Activated CD4-positive, CD25-positive, alpha-beta regulatory T cell (primary cell): ENCODE measurements around the gene FANCB.

Source experiments
- DNase-seq, 4 experiments: peaks; one replicate each; lab custom pipeline; 2025; lab: John Stamatoyannopoulos, UW

Gene FANCB

GRCh38 chrX:14872851-14873675 is at the start of gene FANCB, which contains the start of gene MOSPD2:
Gene FANCB (minus strand): TSS chrX:14873069. CDS start chrX:14865510, 7,559 bp downstream.
Gene MOSPD2 (plus strand): TSS chrX:14873421. CDS start chrX:14873529, 108 bp downstream.
- DNase-seq = peak; percentile 69 to 92 (median 86)

- no peak for DNase-seq
These were observed 49.6 kb upstream of the FANCB start for GRCh38 chrX:14922437-14922836.

- DNase-seq = no peak
These were observed 47.3 kb upstream of the FANCB start for GRCh38 chrX:14920196-14920595.

GRCh38 chrX:14919407-14919806 is 46.5 kb upstream of the FANCB start:
- DNase-seq = no peak

- DNase-seq = no peak
These were observed 43.3 kb upstream of the FANCB start for GRCh38 chrX:14916017-14916674.

GRCh38 chrX:14915596-14915995 is 42.7 kb upstream of the FANCB start:
- no peak for DNase-seq

GRCh38 chrX:14913241-14913640 is 40.4 kb upstream of the FANCB start:
- DNase-seq = no peak

GRCh38 chrX:14903891-14904290 is 31.0 kb upstream of the FANCB start:
- no peak for DNase-seq

GRCh38 chrX:14902537-14902936 is 29.7 kb upstream of the FANCB start:
- DNase-seq = no peak

- DNase-seq = no peak
These were observed 26.7 kb upstream of the FANCB start for GRCh38 chrX:14899607-14900006.

GRCh38 chrX:14897042-14897441 is 24.2 kb upstream of the FANCB start:
- no peak for DNase-seq

GRCh38 chrX:14896273-14896672 is 23.4 kb upstream of the FANCB start:
- DNase-seq = no peak

- DNase-seq = no peak
These were observed 13.4 kb upstream of the FANCB start for GRCh38 chrX:14886252-14886651.

- no peak for DNase-seq
These were observed 11.8 kb upstream of the FANCB start for GRCh38 chrX:14884714-14885113.

GRCh38 chrX:14883826-14884225 is 11.0 kb upstream of the FANCB start:
- no peak for DNase-seq

GRCh38 chrX:14875624-14876023 is 2.8 kb upstream of the FANCB start:
- no peak for DNase-seq

- DNase-seq = no peak
These were observed 794 bp upstream of the FANCB start for GRCh38 chrX:14873676-14874049.

- DNase-seq = no peak
These were observed 514 bp downstream of the FANCB start for GRCh38 chrX:14872355-14872754.

GRCh38 chrX:14871767-14872166 is 1.1 kb downstream of the FANCB start:
- DNase-seq = no peak

GRCh38 chrX:14865201-14865600 is 7.7 kb downstream of the FANCB start:
- no peak for DNase-seq

- no peak for DNase-seq
These were observed 8.2 kb downstream of the FANCB start for GRCh38 chrX:14864631-14865030.

GRCh38 chrX:14851526-14851925 is 21.3 kb downstream of the FANCB start:
- no peak for DNase-seq

GRCh38 chrX:14843666-14844065 is 29.2 kb downstream of the FANCB start:
- no peak for DNase-seq
